Thyroid gland (tissue), 4 donors: Measurements from ENCODE around the gene OR13D1. TPM values are rescaled to one million over a fixed set of nuclear protein-coding genes. Genes with fewer than 3 reads are reported as not detected.

ENCODE experiments used
- DNase-seq, 2 donors: peaks; one replicate each; pipeline ENCODE4 v3.0.0-alpha.2; 2019
- H3K27ac ChIP-seq, 3 donors: fragments of 200-600 bp; sonication (generic); 1 replicate in 2 of 3; 2 replicates in 1 of 3; pipeline ENCODE4 v1.5.1; 2016 to 2019; ENCODE audit warnings: mild to moderate bottlenecking in 1 of 3, moderate library complexity in 1 of 3
- H3K27me3 ChIP-seq: fragments of 200-600 bp; sonication (generic); one replicate; pipeline ENCODE4 v1.5.1; 2019
- H3K36me3 ChIP-seq, 2 donors: fragments of 200-600 bp; sonication (generic); one replicate each; pipeline ENCODE4 v1.5.1; 2016 to 2019
- H3K4me1 ChIP-seq, 2 donors: fragments of 200-600 bp; sonication (generic); one replicate each; pipeline ENCODE4 v1.5.1; 2017 to 2019
- H3K4me3 ChIP-seq, 3 donors: fragments of 200-600 bp; sonication (generic); replicated peaks in 1 of 3; 1 replicate in 2 of 3; 2 replicates in 1 of 3; pipeline ENCODE4 v1.5.1; 2016; ENCODE audit warnings: mild to moderate bottlenecking in 1 of 3
- H3K9me3 ChIP-seq: fragments of 200-600 bp; sonication (generic); one replicate; pipeline ENCODE4 v1.5.1; 2017
- CTCF ChIP-seq, 6 experiments: fragments of 200-600 bp in 3 of 6; fragments of 450-650 bp in 3 of 6; sonication (generic) in 3 of 6; IDR thresholded peaks; one replicate each; pipeline ENCODE4 v1.5.1; 2016 to 2019; ENCODE audit warnings: antibody characterized with exemption in 6 of 6, mild to moderate bottlenecking in 2 of 6, inconsistent platforms in 1 of 6, moderate library complexity in 1 of 6
- POLR2A ChIP-seq, 2 donors: fragments of 450-650 bp; IDR thresholded peaks; one replicate each; pipeline ENCODE4 v1.6.1; 2017; ENCODE audit warnings: antibody characterized with exemption in 2 of 2, mild to moderate bottlenecking in 2 of 2, moderate library complexity in 1 of 2
- WGBS, 2 donors: methylation state at CpG; one replicate each; pipeline ENCODE4 v1.1.5; 2017; 5-methylcytosine and 5-hydroxymethylcytosine counted together
- intact Hi-C: fragments of 100-400 bp; cut with DNase I; formaldehyde crosslinking; loops from one replicate; pipeline ENCODE4 v1.15.1; 2023
- total RNA-seq, 4 donors: library from RNA; depleted of rRNA; stranded (reverse); fragments of >200 nt; gene quantifications; one replicate each; pipeline ENCODE4 v1.2.3, GENCODE V29; 2016

OR13D1 gene
- not detected for total RNA-seq

GRCh38 chr9:104694218-104694617, at the start of gene OR13D1:
OR13D1 (plus strand) TSS chr9:104694518; CDS start chr9:104694518, 0 bp downstream.
- WGBS, 2 donors = 89 to 94% methylated on average over 1 of the region's 1 CpG
- no peak within 1 kb of the TSS for H3K4me3 ChIP-seq
- H3K36me3 ChIP-seq = no peaks in the 10 kb centered on the region
- DNase-seq = no peak
- H3K27me3 ChIP-seq = no peaks in the 10 kb centered on the region
- no peaks in the 10 kb centered on the region for H3K4me1 ChIP-seq
- H3K27ac ChIP-seq = no peak within 1 kb of the TSS
- H3K9me3 ChIP-seq = no peaks in the 10 kb centered on the region
- TF ChIP-seq CTCF (IDR thresholded peaks at IDR 0.05) (no peak), POLR2A (IDR thresholded peaks at IDR 0.05) (no peak)
- intact Hi-C loops = no loop called here

GRCh38 chr9:104658496-104659195, 35.7 kb upstream of the OR13D1 start:
- DNase-seq = no peak
- no peaks in the 10 kb centered on the region for H3K9me3 ChIP-seq
- TF ChIP-seq CTCF (IDR thresholded peaks at IDR 0.05) = no peak
- TF ChIP-seq POLR2A (IDR thresholded peaks at IDR 0.05) = no peak
- no peaks in the 10 kb centered on the region for H3K27me3 ChIP-seq
- H3K4me3 ChIP-seq = no peak overlapping the region
- H3K27ac ChIP-seq = no peak overlapping the region
- WGBS, 2 donors = 59% methylated on average over 2 of the region's 2 CpGs
- no peaks in the 10 kb centered on the region for H3K36me3 ChIP-seq
- intact Hi-C loops = no loop called here
- H3K4me1 ChIP-seq = no peaks in the 10 kb centered on the region

GRCh38 chr9:104675611-104676010, 18.7 kb upstream of the OR13D1 start:
- Histone ChIP-seq H3K9me3 (no peaks in the 10 kb centered on the region), H3K27me3 (no peaks in the 10 kb centered on the region), H3K27ac (no peak overlapping the region), H3K36me3 (no peaks in the 10 kb centered on the region), H3K4me1 (no peaks in the 10 kb centered on the region), H3K4me3 (no peak overlapping the region)
- 64 to 73% methylated on average over 2 of the region's 2 CpGs for WGBS, 2 donors
- DNase-seq = no peak
- intact Hi-C loops = no loop called here
- TF ChIP-seq POLR2A (IDR thresholded peaks at IDR 0.05) (no peak), CTCF (IDR thresholded peaks at IDR 0.05) (no peak)

GRCh38 chr9:104682642-104683041, 11.7 kb upstream of the OR13D1 start:
- DNase-seq = no peak
- intact Hi-C loops = no loop called here
- 8 to 13% methylated on average over 3 of the region's 3 CpGs for WGBS, 2 donors

More at GRCh38 chr9:104682642-104683041, 11.7 kb upstream of the OR13D1 start:
- H3K36me3 ChIP-seq = no peaks in the 10 kb centered on the region
- no peaks in the 10 kb centered on the region for H3K9me3 ChIP-seq
- H3K27me3 ChIP-seq = no peaks in the 10 kb centered on the region
- H3K4me1 ChIP-seq = no peaks in the 10 kb centered on the region
- no peak overlapping the region for H3K4me3 ChIP-seq
- TF ChIP-seq POLR2A (IDR thresholded peaks at IDR 0.05) = no peak
- TF ChIP-seq CTCF (IDR thresholded peaks at IDR 0.05) = peak in 3 of 6 experiments; percentile 37 to 42 (median 42)
- no peak overlapping the region for H3K27ac ChIP-seq
